Articular chondrocyte of knee joint (primary cell): ENCODE measurements around the gene PRAME. TPM values are rescaled to one million over a fixed set of nuclear protein-coding genes. Genes with fewer than 3 reads are reported as not detected.

Experiments
- small RNA-seq: library from RNA; depleted of rRNA; stranded (forward); fragments of <200 nt; gene quantifications from one replicate; pipeline ENCODE3, GENCODE V24; 2012
- total RNA-seq: library from RNA; depleted of rRNA; stranded (reverse); fragments of >200 nt; gene quantifications from 2 replicates; pipeline ENCODE4 v1.2.3, GENCODE V29; 2012

Gene PRAME
- 0.13 and 0.43 TPM in 2 replicates for total RNA-seq

DNA sequence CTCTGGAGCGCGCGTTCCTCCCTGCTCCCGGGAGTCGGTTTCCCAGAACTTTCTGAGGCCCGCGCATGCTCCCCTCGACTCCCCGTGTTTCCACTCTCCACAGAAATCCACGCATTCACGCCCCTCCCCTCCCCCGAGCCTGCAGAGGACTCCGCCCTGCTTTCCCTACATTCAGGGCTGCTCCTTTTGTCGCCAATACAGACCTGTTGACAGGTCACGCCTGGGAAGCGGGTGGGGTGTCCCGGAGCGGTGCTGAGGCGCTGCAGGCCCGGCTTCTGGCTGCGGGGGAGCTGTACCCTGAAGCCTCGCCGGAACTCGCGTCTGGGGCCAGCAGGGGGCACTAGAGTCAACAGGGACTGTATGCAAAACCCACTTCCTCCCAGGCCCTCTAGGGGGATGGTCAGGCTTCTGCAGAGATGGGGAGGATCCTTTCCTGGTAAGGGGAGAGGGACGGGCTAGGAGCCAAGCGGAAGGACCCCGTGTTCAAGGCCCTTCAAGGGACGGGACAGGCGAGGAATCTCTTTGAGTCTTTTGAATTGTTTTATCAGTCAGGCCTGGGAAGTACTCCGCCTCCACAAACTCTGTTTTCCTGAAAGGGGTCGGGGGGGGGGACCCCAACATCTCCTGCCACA is at the start of gene PRAME:
TSS of gene PRAME (minus strand) at position 294 of the 632 bp plus-strand sequence. CDS start 2,433 bp downstream, outside the sequence.

GRCh38 chr22:22520020-22520656 is 38.9 kb downstream of the PRAME start, which contains the start of gene ZNF280A:
Gene ZNF280A (minus strand): TSS chr22:22520270. CDS start chr22:22515630, 4,640 bp downstream.

GRCh38 chr22:22508274-22509176 is 50.5 kb downstream of the PRAME start, which contains the start of gene ZNF280B:
Gene ZNF280B (minus strand): TSS chr22:22508742. CDS start chr22:22489398, 19,344 bp downstream.

Small RNAs within 50 kb of the gene (small RNA-seq; reads per million reads assigned to genes)
- gene IGLV2-34 = not detected

Other genes with a start within 250 kb of the PRAME start
- 1.5 and 1.6 TPM in 2 replicates for gene ZNF280B, start 50.5 kb downstream of the PRAME start, total RNA-seq
- under 0.01 and 0.11 TPM in 2 replicates for gene ZNF280A, start 39.0 kb downstream of the PRAME start, total RNA-seq
- not detected in 2 replicates for gene GGTLC2, start 85.3 kb upstream of the PRAME start, total RNA-seq